A549 (cell line): Measurements from ENCODE around the gene CFAP46. TPM values are rescaled to one million over a fixed set of nuclear protein-coding genes. Genes with fewer than 3 reads are reported as not detected.
"Not testable (repeated sequence)": the region's sequence is repeated elsewhere in the genome, so short reads cannot be mapped to it uniquely, and the experiment has no call there.

Experiments used
- ATAC-seq, 2 experiments: fragments of 200-7000 bp in 1 of 2; fragments of >200 bp in 1 of 2; cut with Nextera tagmentation in 1 of 2; cut with Tn5 transposase in 1 of 2; 3 replicates each; pipeline versions ENCODE4 v1.8.0 to v1.9.1; 2018 to 2020; ENCODE audit warnings: mild to moderate bottlenecking in 1 of 2, moderate library complexity in 1 of 2
- CTCF ChIA-PET: fragments of 300-600 bp; sonication (Branson Sonifier 250); formaldehyde crosslinking; extraction: SDS; loops from one replicate; lab custom pipeline; 2021; ENCODE audit warnings: antibody characterized with exemption, inconsistent platforms; lab: Yijun Ruan, JAX
- POLR2A ChIA-PET: fragments of 350-600 bp; formaldehyde crosslinking; extraction: SDS; loops from one replicate; lab custom pipeline; 2021; ENCODE audit warnings: antibody characterized with exemption, inconsistent platforms; lab: Yijun Ruan, JAX
- DNase-seq, 2 experiments: peaks; one replicate each; pipeline versions ENCODE4 v3.0.0 to v3.0.0-alpha.2; 2011 to 2016; ENCODE audit warnings: low read depth in 1 of 2, low spot score in 1 of 2
- FAIRE-seq: peaks from 2 replicates; lab custom pipeline; 2011; peaks lifted over from hg19 to GRCh38; lab: Jason Lieb, UNC
- H3K27ac ChIP-seq, 2 experiments: fragments of >200 bp; sonication (Bioruptor Twin); formaldehyde crosslinking; 3 replicates each; pipeline ENCODE4 v1.5.1; 2016 to 2017
- H3K4me1 ChIP-seq: fragments of >200 bp; sonication (Bioruptor Twin); formaldehyde crosslinking; 3 replicates; pipeline ENCODE4 v1.6.1; 2016
- H3K4me2 ChIP-seq: fragments of >200 bp; sonication (Bioruptor Twin); formaldehyde crosslinking; 3 replicates; pipeline ENCODE4 v1.6.1; 2016
- H3K4me3 ChIP-seq: fragments of >200 bp; sonication (Bioruptor Twin); formaldehyde crosslinking; 3 replicates; pipeline ENCODE4 v1.5.1; 2016
- H3K9me3 ChIP-seq: fragments of >200 bp; sonication (Bioruptor Twin); formaldehyde crosslinking; 3 replicates; pipeline ENCODE4 v1.6.1; 2016
- BHLHE40 ChIP-seq: IDR thresholded peaks from 2 replicates; pipeline ENCODE4 v1.6.1; 2012; ENCODE audit warnings: low read depth, low read length, inconsistent platforms
- CHD4 ChIP-seq: fragments of 200-600 bp; sonication (generic); IDR thresholded peaks from 2 replicates; pipeline ENCODE4 v1.6.1; 2016; ENCODE audit warnings: antibody characterized with exemption, mild to moderate bottlenecking, borderline replicate concordance
- EHF ChIP-seq: fragments of 250-450 bp; sonication (Bioruptor Pico); IDR thresholded peaks from 2 replicates; pipeline ENCODE4 v1.5.0; 2020; ENCODE audit warnings: mild to moderate bottlenecking
- EHMT2 ChIP-seq: fragments of 200-600 bp; sonication (generic); IDR thresholded peaks from 2 replicates; pipeline ENCODE4 v1.6.1; 2016; ENCODE audit warnings: antibody characterized with exemption, low read depth, mild to moderate bottlenecking, moderate library complexity
- EP300 ChIP-seq, 2 experiments: fragments of >200 bp; sonication (Bioruptor Twin); formaldehyde crosslinking; IDR thresholded peaks; 2 replicates in 1 of 2; 3 replicates in 1 of 2; pipeline ENCODE4 v1.6.1; 2016 to 2017
- FOSB ChIP-seq: fragments of 250-450 bp; sonication (Bioruptor Pico); IDR thresholded peaks from 2 replicates; pipeline ENCODE4 v1.5.0; 2020; ENCODE audit warnings: mild to moderate bottlenecking, moderate library complexity
- FOSL2 ChIP-seq, 2 experiments: fragments of 450-650 bp in 1 of 2; fragments of >200 bp in 1 of 2; sonication (Bioruptor Twin) in 1 of 2; formaldehyde crosslinking; IDR thresholded peaks; 2 replicates each; pipeline versions ENCODE4 v1.5.0 to v1.6.1; 2016 to 2020; ENCODE audit warnings: mild to moderate bottlenecking in 1 of 2, moderate library complexity in 1 of 2
- FOXS1 ChIP-seq: fragments of 250-450 bp; sonication (Bioruptor Pico); IDR thresholded peaks from 2 replicates; pipeline ENCODE4 v1.5.0; 2020; ENCODE audit warnings: mild to moderate bottlenecking, moderate library complexity
- HEYL ChIP-seq: fragments of 250-450 bp; sonication (Bioruptor Pico); IDR thresholded peaks from 2 replicates; pipeline ENCODE4 v1.8.0; 2021; ENCODE audit warnings: mild to moderate bottlenecking, moderate library complexity
- JUNB ChIP-seq: fragments of >200 bp; sonication (Bioruptor Twin); formaldehyde crosslinking; IDR thresholded peaks from 2 replicates; pipeline ENCODE4 v1.6.1; 2016
- KDM1A ChIP-seq: fragments of 200-600 bp; sonication (generic); IDR thresholded peaks from 2 replicates; pipeline ENCODE4 v1.6.1; 2016; ENCODE audit warnings: low read depth, mild to moderate bottlenecking
- KDM5A ChIP-seq: fragments of 200-600 bp; sonication (generic); IDR thresholded peaks from 2 replicates; pipeline ENCODE4 v1.6.1; 2016; ENCODE audit warnings: antibody characterized with exemption, mild to moderate bottlenecking
- POLR2A ChIP-seq: IDR thresholded peaks from 2 replicates; pipeline ENCODE4 v1.6.1; 2012; ENCODE audit warnings: mild to moderate bottlenecking, low read length
- RAD21 ChIP-seq, 2 experiments: fragments of >200 bp in 1 of 2; sonication (Bioruptor Twin) in 1 of 2; formaldehyde crosslinking in 1 of 2; IDR thresholded peaks in 1 of 2; conservative IDR thresholded peaks in 1 of 2; 2 replicates in 1 of 2; 3 replicates in 1 of 2; pipeline ENCODE4 v1.6.1; 2012 to 2018; ENCODE audit warnings: inconsistent platforms in 1 of 2
- RARB ChIP-seq: fragments of 250-450 bp; sonication (Bioruptor Pico); IDR thresholded peaks from 2 replicates; pipeline ENCODE4 v1.8.0; 2021; ENCODE audit warnings: mild to moderate bottlenecking, moderate library complexity
- TP53 ChIP-seq: fragments of 250-450 bp; sonication (Bioruptor Pico); IDR thresholded peaks from 2 replicates; pipeline ENCODE4 v1.5.0; 2021; ENCODE audit warnings: mild to moderate bottlenecking, moderate library complexity
- ZSCAN20 ChIP-seq: fragments of 250-450 bp; sonication (Bioruptor Pico); IDR thresholded peaks from 2 replicates; pipeline ENCODE4 v1.8.0; 2022; ENCODE audit warnings: mild to moderate bottlenecking, moderate library complexity
- WGBS: methylation state at CpG from one replicate; pipeline ENCODE4 v1.1.6; 2017; ENCODE audit errors: missing lambda C conversion rate; 5-methylcytosine and 5-hydroxymethylcytosine counted together
- polyA plus RNA-seq, 4 experiments: library from polyadenylated mRNA; depleted of rRNA in 3 of 4; stranded (reverse); fragments of >200 nt; fragmentation: RNase III in 1 of 4; extraction: RNeasy Plus Mini Kit Qiagen cat#74134 plus additional on column Dnase treatment in 1 of 4; gene quantifications; 2 replicates in 3 of 4; 3 replicates in 1 of 4; pipeline ENCODE4 v1.2.3, GENCODE V29; 2011 to 2017
- TF ChIP-seq, protein P1 (sequence below): fragments of 250-450 bp; sonication (Bioruptor Pico); IDR thresholded peaks from 2 replicates; pipeline ENCODE4 v1.5.0; 2020; ENCODE audit warnings: low read depth, mild to moderate bottlenecking, moderate library complexity
- TF ChIP-seq, protein P2 (sequence below): IDR thresholded peaks from 2 replicates; pipeline ENCODE4 v1.6.1; 2012

Gene CFAP46
- polyA plus RNA-seq, 2 of the 4 experiments (the other 2 are of a cell fraction), result 0.88 to 1.8 TPM

DNA sequence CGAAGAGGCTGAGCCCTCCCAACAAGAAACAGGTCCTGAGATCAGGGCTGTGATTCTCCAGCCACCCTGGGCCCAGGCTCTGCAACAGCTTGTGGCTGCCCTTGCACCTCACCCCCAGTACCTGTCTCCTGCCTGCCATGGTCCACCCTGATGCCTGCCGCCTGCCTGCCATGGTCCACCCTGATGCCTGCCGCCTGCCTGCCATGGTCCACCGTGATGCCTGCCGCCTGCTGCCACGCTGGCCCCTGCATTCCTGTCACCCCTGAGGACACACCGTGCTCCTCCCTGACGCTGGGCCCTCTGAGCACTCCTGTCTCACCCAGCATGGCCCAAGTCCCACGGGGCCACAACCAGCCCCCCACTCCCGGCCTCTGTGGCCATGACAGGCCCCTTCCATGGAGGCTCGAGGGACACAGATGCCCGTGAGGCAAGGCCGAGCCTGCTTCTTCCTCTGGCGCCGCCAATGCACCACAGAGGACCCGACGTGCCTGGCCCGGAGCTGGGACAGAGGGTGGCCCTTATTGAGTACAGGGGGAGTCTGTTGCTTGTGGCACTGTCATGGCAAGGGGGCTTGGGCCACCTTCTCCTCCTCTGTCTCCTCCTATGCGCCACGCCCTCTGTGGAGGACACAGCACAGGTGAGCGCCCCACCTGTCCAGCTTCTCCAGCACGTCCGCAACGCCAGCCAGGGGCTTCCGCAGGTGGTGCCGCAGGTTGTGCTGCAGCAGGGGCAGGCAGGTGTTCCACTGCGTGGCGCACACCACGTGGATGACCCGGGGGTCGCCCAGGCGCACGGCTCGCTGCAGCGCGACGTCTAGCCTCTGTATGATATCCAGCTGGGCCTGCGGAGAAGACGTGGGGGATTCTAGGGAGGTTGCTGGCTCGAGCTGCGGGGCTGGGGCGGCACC lies 18.1 kb downstream of the CFAP46 start:
- Histone ChIP-seq H3K4me3 (no peak overlapping the region), H3K27ac (no peak overlapping the region), H3K4me2 (no peak overlapping the region), H3K4me1 (no peaks in the 10 kb centered on the region), H3K9me3 (no peaks in the 10 kb centered on the region)
- ATAC-seq, result no peak; a peak in 1 of 6 replicates
- FAIRE-seq, result no peak
- POLR2A ChIA-PET, result no interaction called here
- WGBS, result 71% methylated on average over 29 of the region's 42 CpGs
- CTCF ChIA-PET, result no interaction called here
- TF ChIP-seq RARB (CRISPR knock-in tag) (no peak), KDM5A (no peak), FOSL2 (IDR thresholded peaks at IDR 0.05) (no peak), FOSL2 (CRISPR knock-in tag; IDR thresholded peaks at IDR 0.05) (no peak), FOSB (no peak)
- TF ChIP-seq, protein P1, sequence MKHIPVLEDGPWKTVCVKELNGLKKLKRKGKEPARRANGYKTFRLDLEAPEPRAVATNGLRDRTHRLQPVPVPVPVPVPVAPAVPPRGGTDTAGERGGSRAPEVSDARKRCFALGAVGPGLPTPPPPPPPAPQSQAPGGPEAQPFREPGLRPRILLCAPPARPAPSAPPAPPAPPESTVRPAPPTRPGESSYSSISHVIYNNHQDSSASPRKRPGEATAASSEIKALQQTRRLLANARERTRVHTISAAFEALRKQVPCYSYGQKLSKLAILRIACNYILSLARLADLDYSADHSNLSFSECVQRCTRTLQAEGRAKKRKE (CRISPR knock-in tag), result no peak
- no peak for DNase-seq

DNA sequence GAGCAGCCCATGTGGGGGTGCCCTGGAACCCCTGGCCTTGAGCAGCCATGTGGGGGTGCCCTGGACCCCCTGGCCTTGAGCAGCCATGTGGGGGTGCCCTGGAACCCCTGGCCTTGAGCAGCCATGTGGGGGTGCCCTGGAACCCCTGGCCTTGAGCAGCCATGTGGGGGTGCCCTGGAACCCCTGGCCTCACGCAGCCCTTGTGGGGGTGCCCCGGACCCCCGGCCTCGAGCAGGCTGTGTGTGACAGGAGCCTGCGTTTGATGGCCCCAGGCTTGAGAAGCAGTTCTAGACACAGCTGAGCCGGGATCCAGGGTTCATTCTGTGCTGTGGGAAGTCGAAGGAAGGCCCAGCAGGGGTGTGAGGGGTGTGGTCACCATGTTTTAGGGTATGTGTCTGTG lies 19.0 kb downstream of the CFAP46 start:
- H3K4me2 ChIP-seq, H3K4me1 ChIP-seq, H3K4me3 ChIP-seq, H3K27ac ChIP-seq, DNase-seq, CTCF ChIA-PET, POLR2A ChIA-PET, H3K9me3 ChIP-seq, ATAC-seq, FAIRE-seq: not testable (repeated sequence)
- 33% methylated on average over 1 of the region's 7 CpGs for WGBS

DNA sequence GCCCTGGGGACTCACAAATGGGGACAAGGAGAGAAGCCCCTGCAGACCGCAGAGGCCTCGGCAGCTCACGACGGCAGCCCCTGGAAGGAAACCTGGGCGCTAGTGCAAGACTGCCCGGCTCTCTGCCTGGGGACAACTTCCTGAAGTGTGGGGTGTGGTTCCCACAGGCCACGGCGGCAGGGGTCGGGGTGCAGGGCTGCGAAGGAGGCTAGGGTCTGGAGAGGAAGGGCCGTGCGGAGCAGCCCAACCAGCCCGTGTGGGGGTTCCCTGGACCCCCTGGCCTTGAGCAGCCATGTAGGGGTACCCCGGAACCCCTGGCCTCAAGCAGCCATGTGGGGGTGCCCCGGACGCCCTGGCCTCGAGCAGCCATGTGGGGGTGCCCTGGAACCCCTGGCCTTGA lies 19.5 kb downstream of the CFAP46 start:
- DNase-seq, result no peak
- no peak for TF ChIP-seq KDM1A
- no peak for TF ChIP-seq ZSCAN20
- TF ChIP-seq FOSB, result no peak
- TF ChIP-seq POLR2A, result no peak
- no peak for TF ChIP-seq EP300 (IDR thresholded peaks at IDR 0.05)
- no peak for TF ChIP-seq FOXS1
- TF ChIP-seq JUNB, result no peak
- no peak for TF ChIP-seq TP53 (CRISPR knock-in tag)
- no peak for TF ChIP-seq BHLHE40
- TF ChIP-seq, protein P2, sequence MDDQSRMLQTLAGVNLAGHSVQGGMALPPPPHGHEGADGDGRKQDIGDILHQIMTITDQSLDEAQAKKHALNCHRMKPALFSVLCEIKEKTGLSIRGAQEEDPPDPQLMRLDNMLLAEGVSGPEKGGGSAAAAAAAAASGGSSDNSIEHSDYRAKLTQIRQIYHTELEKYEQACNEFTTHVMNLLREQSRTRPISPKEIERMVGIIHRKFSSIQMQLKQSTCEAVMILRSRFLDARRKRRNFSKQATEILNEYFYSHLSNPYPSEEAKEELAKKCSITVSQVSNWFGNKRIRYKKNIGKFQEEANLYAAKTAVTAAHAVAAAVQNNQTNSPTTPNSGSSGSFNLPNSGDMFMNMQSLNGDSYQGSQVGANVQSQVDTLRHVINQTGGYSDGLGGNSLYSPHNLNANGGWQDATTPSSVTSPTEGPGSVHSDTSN, result no peak
- TF ChIP-seq FOSL2 (IDR thresholded peaks at IDR 0.05), result no peak
- no peak for TF ChIP-seq FOSL2 (CRISPR knock-in tag; IDR thresholded peaks at IDR 0.05)
- no peak for TF ChIP-seq RAD21 (conservative IDR thresholded peaks at IDR 0.05 in 1 of 2, IDR thresholded peaks at IDR 0.05 in 1 of 2)
- no peak for TF ChIP-seq EHF
- TF ChIP-seq HEYL, result no peak
- no peak for TF ChIP-seq CHD4
- TF ChIP-seq EHMT2, result no peak
- H3K4me1 ChIP-seq, result no peaks in the 10 kb centered on the region
- H3K27ac ChIP-seq, result no peak overlapping the region
- FAIRE-seq, result no peak
- no peak for ATAC-seq
- H3K4me2 ChIP-seq, result no peak overlapping the region
- ChIA-PET CTCF (no interaction called here), POLR2A (no interaction called here)
- no peaks in the 10 kb centered on the region for H3K9me3 ChIP-seq
- WGBS, result 67% methylated on average over 7 of the region's 17 CpGs
- no peak overlapping the region for H3K4me3 ChIP-seq
